Adrenal gland (tissue), 5 donors: Measurements from ENCODE around the gene NMRAL1.

Source experiments
- CTCF ChIP-seq, 6 experiments: fragments of 450-650 bp in 4 of 6; fragments of 200-600 bp in 2 of 6; sonication (generic) in 1 of 6; IDR thresholded peaks; 1 replicate in 5 of 6; 2 replicates in 1 of 6; pipeline versions ENCODE4 v1.5.1 to v1.8.0; 2016 to 2021; ENCODE audit warnings: antibody characterized with exemption in 6 of 6, mild to moderate bottlenecking in 2 of 6, moderate library complexity in 1 of 6
- POLR2A ChIP-seq, 2 donors: fragments of 450-650 bp; IDR thresholded peaks; one replicate each; pipeline ENCODE4 v1.6.1; 2017; ENCODE audit warnings: antibody characterized with exemption in 2 of 2, mild to moderate bottlenecking in 2 of 2, moderate library complexity in 1 of 2
- donor health status: DM: no; HTN: no; CAD: no.

- TF ChIP-seq POLR2A (IDR thresholded peaks at IDR 0.05), result no peak
- TF ChIP-seq CTCF (IDR thresholded peaks at IDR 0.05), result no peak
Measured at GRCh38 chr16:4486126-4486893, 11.9 kb upstream of the NMRAL1 start.
